ENCODE results near the gene DLG1. TPM values are rescaled to one million over a fixed set of nuclear protein-coding genes. Genes with fewer than 3 reads are reported as not detected.
"Not testable (repeated sequence)": the region's sequence is repeated elsewhere in the genome, so short reads cannot be mapped to it uniquely, and the experiment has no call there.

Gene DLG1
- total RNA-seq, 1 donor from 2014 or later, result 113 TPM

GRCh38 chr3:197227780-197228574 lies 70.4 kb downstream of the DLG1 start:
- intact Hi-C loops (cut with DNase I), result no loop called here
- no peak for DNase-seq (ENCODE audit: low spot score)

DNA sequence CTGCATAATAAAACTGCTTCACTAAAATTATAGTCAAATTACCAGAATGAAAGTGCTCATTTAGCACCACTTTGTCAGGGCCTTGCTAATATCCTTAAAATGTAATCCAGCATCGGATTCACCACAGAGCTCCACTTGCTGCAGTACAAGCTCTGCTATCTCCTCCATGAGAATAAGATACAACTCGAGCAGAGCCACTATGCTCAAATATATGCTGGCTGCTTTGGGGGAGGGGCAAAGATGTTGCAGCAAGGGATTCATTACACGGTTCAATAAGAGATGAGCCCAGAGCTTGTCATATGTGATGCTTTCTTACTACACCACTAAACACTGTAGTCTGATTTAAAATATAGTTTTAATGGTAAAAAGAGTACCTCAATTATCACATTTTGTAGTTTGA lies 72.2 kb downstream of the DLG1 start:
- DNase-seq (ENCODE audit: low spot score), result no peak
- intact Hi-C loops (cut with DNase I), result no loop called here

- DNase-seq (ENCODE audit: low spot score), result no peak
- intact Hi-C loops (cut with DNase I), result no loop called here
These were observed 72.8 kb downstream of the DLG1 start for GRCh38 chr3:197225579-197225978.

DNA sequence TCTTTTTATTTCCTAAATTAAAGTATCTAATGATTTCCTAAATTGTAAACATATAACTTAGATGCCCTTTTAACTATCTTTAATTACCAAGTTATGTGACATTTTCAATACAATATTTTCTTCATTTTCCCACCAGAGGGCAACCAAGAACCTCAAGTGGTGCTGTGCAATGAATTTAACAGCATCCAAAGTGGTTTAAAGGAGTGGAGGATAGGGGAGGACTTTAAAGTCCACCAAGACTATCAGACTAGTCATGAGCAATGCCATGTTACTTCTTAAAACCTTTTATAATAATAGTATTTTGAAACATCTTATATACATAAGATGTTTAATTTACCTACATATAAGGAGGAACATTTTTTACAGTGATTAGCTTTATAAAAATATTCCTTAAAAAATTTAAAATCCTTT lies 74.4 kb downstream of the DLG1 start:
- intact Hi-C loops (cut with DNase I), result loop anchor here (5.0 kb wide), 1 partner anchor 288 kb away; no protein-coding TSS in a partner anchor
- DNase-seq (ENCODE audit: low spot score), result no peak

DNA sequence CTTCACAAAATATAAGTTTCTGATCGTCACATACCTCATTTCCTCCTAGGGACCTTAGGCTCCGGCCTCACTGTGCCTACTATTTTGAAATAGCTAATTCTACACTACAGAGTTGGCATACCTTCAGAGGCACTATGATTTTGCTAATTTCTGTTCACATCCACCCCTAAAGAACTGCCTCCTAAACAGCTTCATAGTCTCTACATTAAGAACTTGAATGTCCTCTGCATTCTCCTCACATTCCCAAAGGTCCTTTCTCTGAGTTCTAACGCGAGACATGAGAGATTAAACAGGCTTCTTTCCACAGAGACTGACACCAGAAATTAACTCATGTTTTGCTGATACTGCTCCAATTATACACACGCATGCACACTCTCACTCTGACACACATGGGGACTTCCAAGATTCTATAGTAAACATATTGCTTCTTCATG lies 75.5 kb downstream of the DLG1 start:
- DNase-seq (ENCODE audit: low spot score), result no peak
- intact Hi-C loops (cut with DNase I), result loop anchor here (5.0 kb wide), 1 partner anchor 289 kb away; no protein-coding TSS in a partner anchor

- intact Hi-C loops (cut with DNase I), result loop anchor here (5.0 kb wide), 1 partner anchor 293 kb away; no protein-coding TSS in a partner anchor
- no peak for DNase-seq (ENCODE audit: low spot score)
These were observed 78.8 kb downstream of the DLG1 start for GRCh38 chr3:197219619-197220018.

- intact Hi-C loops (cut with DNase I), result no loop called here
- no peak for DNase-seq (ENCODE audit: low spot score)
These were observed 80.2 kb downstream of the DLG1 start for GRCh38 chr3:197218210-197218609.

- DNase-seq (ENCODE audit: low spot score), result no peak
- intact Hi-C loops (cut with DNase I), result no loop called here
These were observed 81.5 kb downstream of the DLG1 start for GRCh38 chr3:197216914-197217313.

DNA sequence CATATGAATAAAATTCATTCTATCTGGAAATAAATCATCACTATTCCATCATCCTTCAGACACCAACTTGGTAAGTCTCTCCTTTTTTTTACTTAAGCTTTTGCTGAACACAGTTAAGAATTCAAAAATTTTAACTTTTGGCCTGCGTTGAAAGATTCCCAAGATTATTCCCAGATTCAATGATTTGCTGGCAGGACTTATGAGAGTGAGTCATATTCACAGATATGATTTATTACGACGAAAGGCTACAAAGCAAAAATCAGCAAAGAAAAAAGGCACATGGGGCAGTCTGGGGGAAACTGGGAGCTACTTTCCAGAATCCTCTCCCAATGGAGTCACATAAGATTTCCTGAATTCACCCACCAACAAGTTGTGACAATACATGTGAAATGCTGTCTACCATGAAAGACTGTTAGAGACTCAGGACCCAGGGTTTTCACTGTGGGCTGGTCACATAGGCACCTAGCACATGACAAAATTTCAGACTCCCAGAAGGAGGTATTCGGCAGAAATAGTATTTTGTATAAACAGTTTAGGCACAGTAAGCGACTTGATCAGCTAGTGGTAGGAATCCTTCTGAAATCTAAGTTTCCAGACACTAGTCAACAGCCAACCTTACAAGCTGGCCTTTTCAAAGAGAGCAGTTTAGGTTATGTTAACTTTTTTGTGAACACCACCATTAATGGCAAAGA lies 82.1 kb downstream of the DLG1 start:
- no peak for DNase-seq (ENCODE audit: low spot score)
- intact Hi-C loops (cut with DNase I), result no loop called here

DNA sequence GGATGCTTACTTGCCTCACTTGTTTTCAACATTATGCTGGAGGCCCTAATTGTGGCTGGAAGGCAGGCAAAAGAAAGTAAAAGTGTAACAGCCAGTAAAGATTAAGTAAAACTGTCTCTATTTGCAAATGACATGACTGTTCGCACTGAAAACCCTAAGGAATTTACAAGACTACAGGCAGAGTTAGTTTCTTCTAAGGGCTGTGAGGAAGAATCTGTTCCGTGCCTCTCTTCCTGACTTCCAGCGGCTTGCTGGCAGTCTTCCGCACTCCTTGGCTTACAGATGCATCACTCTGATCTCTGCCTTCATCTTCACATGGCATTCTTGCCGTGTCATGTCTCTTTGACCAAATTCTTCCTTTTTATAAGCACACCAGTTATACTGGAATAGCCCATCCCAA lies 86.1 kb downstream of the DLG1 start:
- no peak for DNase-seq (ENCODE audit: low spot score)
- intact Hi-C loops (cut with DNase I), result no loop called here

DNA sequence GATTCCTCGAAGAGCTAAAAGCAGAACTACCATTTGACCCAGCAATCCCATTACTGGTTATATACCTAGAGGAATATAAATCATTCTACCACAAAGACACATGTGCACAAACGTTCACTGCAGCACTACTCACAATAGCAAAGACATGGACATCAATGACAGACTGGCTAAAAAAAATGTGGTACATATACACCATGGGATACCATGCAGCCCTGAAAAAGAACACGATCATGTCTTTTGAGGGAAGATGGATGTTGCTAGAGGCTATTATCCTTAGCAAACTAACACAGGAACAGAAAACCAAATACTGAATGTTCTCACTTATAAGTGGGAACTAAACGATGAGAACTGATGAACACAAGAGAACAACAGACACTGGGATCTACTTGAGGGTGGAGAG lies 86.7 kb downstream of the DLG1 start:
- intact Hi-C loops (cut with DNase I); DNase-seq (ENCODE audit: low spot score): not testable (repeated sequence)

GRCh38 chr3:197209366-197210260 lies 88.8 kb downstream of the DLG1 start:
- intact Hi-C loops (cut with DNase I), result no loop called here
- DNase-seq (ENCODE audit: low spot score), result no peak

DNA sequence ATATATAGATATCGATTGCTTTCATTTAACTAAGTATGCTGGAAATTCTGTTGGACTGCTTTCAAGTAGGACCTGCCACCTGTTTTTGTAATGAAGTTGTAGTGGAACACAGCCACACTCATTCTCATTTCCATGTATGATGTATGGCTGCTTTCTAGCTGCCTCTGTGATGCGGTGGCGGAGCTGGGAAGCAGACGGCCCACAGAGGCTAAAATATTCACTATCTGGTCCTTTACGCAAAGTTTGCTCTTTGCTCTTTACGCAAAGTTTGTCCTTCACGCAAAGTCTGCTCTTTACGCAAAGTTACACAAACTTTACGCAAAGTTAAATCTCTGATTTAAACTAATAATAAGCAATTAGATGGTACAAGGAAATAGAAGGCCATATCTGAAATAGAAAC lies 91.5 kb downstream of the DLG1 start:
- intact Hi-C loops (cut with DNase I), result no loop called here
- DNase-seq (ENCODE audit: low spot score), result no peak

- intact Hi-C loops (cut with DNase I), result no loop called here
- DNase-seq (ENCODE audit: low spot score), result no peak
These were observed 92.7 kb downstream of the DLG1 start for GRCh38 chr3:197205675-197206074.

GRCh38 chr3:197205265-197205664 lies 93.1 kb downstream of the DLG1 start:
- no peak for DNase-seq (ENCODE audit: low spot score)
- intact Hi-C loops (cut with DNase I), result no loop called here

- no peak for DNase-seq (ENCODE audit: low spot score)
- intact Hi-C loops (cut with DNase I), result no loop called here
These were observed 93.7 kb downstream of the DLG1 start for GRCh38 chr3:197204736-197205135.

- no peak for DNase-seq (ENCODE audit: low spot score)
- intact Hi-C loops (cut with DNase I), result no loop called here
These were observed 94.7 kb downstream of the DLG1 start for GRCh38 chr3:197203714-197204146.

DNA sequence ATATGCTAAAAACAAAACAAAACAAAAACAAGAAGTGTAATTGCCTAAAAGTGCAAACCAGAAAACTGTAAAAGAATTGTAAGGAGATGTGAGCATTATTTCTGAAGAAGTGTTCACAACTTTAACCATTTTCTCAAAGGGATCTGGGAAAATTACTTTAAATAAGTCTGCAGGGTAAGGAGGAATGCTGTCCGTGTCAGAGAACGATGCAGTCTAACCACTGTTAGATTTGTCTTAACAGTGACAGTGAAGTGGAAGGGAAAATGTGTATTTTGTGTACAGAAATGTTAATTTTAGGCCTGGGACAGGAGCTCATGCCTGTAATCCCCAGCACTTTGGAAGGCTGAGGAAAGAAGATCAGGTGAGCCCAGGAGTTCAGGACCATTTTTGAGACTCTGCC lies 95.7 kb downstream of the DLG1 start:
- intact Hi-C loops (cut with DNase I), result no loop called here
- no peak for DNase-seq (ENCODE audit: low spot score)

GRCh38 chr3:197201791-197202452 lies 96.5 kb downstream of the DLG1 start:
- intact Hi-C loops (cut with DNase I), result no loop called here
- no peak for DNase-seq (ENCODE audit: low spot score)

Data from cardiac septum (tissue), 1 donor.